Measurements from ENCODE around the gene ZNF385C. TPM values are rescaled to one million over a fixed set of nuclear protein-coding genes. Genes with fewer than 3 reads are reported as not detected.

The ZNF385C gene
- total and polyA plus RNA-seq, 12 donors = 0.07 to 0.16 (median 0.11) TPM; not detected in 6

GRCh38 chr17:42110301-42111264 lies 12.3 kb upstream of the ZNF385C start:
- H3K4me1 ChIP-seq (replicated peaks in 1 of 2) = peaks cover 13 to 24% of the 10 kb centered on the region in 2 donors
- TF ChIP-seq CTCF (IDR thresholded peaks at IDR 0.05) = no peak
- no peak for TF ChIP-seq POLR2A (IDR thresholded peaks at IDR 0.05)
- no peaks in the 10 kb centered on the region for H3K27me3 ChIP-seq
- H3K9me3 ChIP-seq (replicated peaks in 1 of 3) = no peaks in the 10 kb centered on the region
- 83 to 90% (median 86%) methylated on average over 13 to 18 of the region's 18 CpGs for WGBS, 4 donors
- intact Hi-C loops (cut with DNase I) = loop anchor here (5.0 kb wide), 2 partner anchors 83 to 148 kb away; no protein-coding TSS in a partner anchor
- no peak for DNase-seq
- H3K36me3 ChIP-seq (replicated peaks in 1 of 2) = peaks cover 0 to 22% of the 10 kb centered on the region in 2 donors
- H3K27ac ChIP-seq = no peak overlapping the region
- H3K4me3 ChIP-seq = no peak overlapping the region

GRCh38 chr17:42109086-42109485 lies 10.8 kb upstream of the ZNF385C start:
- peaks cover 13 to 23% of the 10 kb centered on the region in 2 donors for H3K4me1 ChIP-seq (replicated peaks in 1 of 2)
- peaks cover 0 to 22% of the 10 kb centered on the region in 2 donors for H3K36me3 ChIP-seq (replicated peaks in 1 of 2)
- no peak overlapping the region for H3K4me3 ChIP-seq
- no peaks in the 10 kb centered on the region for H3K9me3 ChIP-seq (replicated peaks in 1 of 3)
- H3K27ac ChIP-seq = no peak overlapping the region
- intact Hi-C loops (cut with DNase I) = no loop called here
- H3K27me3 ChIP-seq = no peaks in the 10 kb centered on the region
- WGBS, 4 donors = 85 to 91% (median 90%) methylated on average over 2 to 9 of the region's 9 CpGs
- DNase-seq = no peak
- TF ChIP-seq POLR2A (IDR thresholded peaks at IDR 0.05) (no peak), CTCF (IDR thresholded peaks at IDR 0.05) (no peak)

- TF ChIP-seq CTCF (IDR thresholded peaks at IDR 0.05) = no peak
- no peak for TF ChIP-seq POLR2A (IDR thresholded peaks at IDR 0.05)
- Histone ChIP-seq H3K36me3 (replicated peaks in 1 of 2) (peaks cover 0 to 18% of the 10 kb centered on the region in 2 donors), H3K4me3 (peak overlapping the region in 1 of 4 donors; percentile 44), H3K27me3 (no peaks in the 10 kb centered on the region), H3K27ac (no peak overlapping the region), H3K4me1 (replicated peaks in 1 of 2) (peaks cover 11 to 20% of the 10 kb centered on the region in 2 donors), H3K9me3 (replicated peaks in 1 of 3) (no peaks in the 10 kb centered on the region)
- intact Hi-C loops (cut with DNase I) = no loop called here
- 60 to 75% (median 69%) methylated on average over 30 to 51 of the region's 51 CpGs for WGBS, 4 donors
- peak in 6 of 7 donors; percentile 65 to 80 (median 76) for DNase-seq
Observed at GRCh38 chr17:42107597-42108576, 9.6 kb upstream of the ZNF385C start.
